Liver (tissue), 9 donors: Measurements from ENCODE around the gene TMEM53. TPM values are rescaled to one million over a fixed set of nuclear protein-coding genes. Genes with fewer than 3 reads are reported as not detected.

Experiments
- DNase-seq: peaks from one replicate; pipeline ENCODE4 v3.0.0-alpha.2; 2017; ENCODE audit warnings: low spot score
- H3K27ac ChIP-seq, 2 donors: one replicate each; pipeline ENCODE4 v1.7.0; 2013; ENCODE audit warnings: inconsistent platforms in 2 of 2, low read length in 2 of 2, control low read depth in 1 of 2, low read depth in 1 of 2, mild to moderate bottlenecking in 1 of 2
- H3K27me3 ChIP-seq, 4 donors: one replicate each; pipeline versions ENCODE4 v1.6.1 to v1.7.0; 2013; ENCODE audit warnings: low read length in 3 of 4, inconsistent platforms in 1 of 4, mild to moderate bottlenecking in 1 of 4, moderate library complexity in 1 of 4; ENCODE audit not compliant: control insufficient read depth in 4 of 4, insufficient read depth in 4 of 4
- H3K36me3 ChIP-seq, 4 donors: one replicate each; pipeline versions ENCODE4 v1.6.1 to v1.7.0; 2013; ENCODE audit warnings: low read length in 3 of 4, mild to moderate bottlenecking in 3 of 4, low read depth in 1 of 4, moderate library complexity in 1 of 4; ENCODE audit not compliant: control insufficient read depth in 4 of 4, insufficient read depth in 3 of 4
- H3K4me1 ChIP-seq, 4 donors: one replicate each; pipeline versions ENCODE4 v1.6.1 to v1.7.0; 2013; ENCODE audit warnings: low read length in 3 of 4, mild to moderate bottlenecking in 3 of 4, moderate library complexity in 1 of 4; ENCODE audit not compliant: control insufficient read depth in 4 of 4, insufficient read depth in 4 of 4
- H3K4me3 ChIP-seq, 3 donors: one replicate each; pipeline versions ENCODE4 v1.6.1 to v1.7.0; 2013; ENCODE audit warnings: low read length in 3 of 3, control low read depth in 1 of 3, low read depth in 1 of 3, mild to moderate bottlenecking in 1 of 3
- H3K9ac ChIP-seq, 2 donors: one replicate each; pipeline ENCODE4 v1.7.0; 2013; ENCODE audit warnings: low read length in 2 of 2, mild to moderate bottlenecking in 2 of 2, moderate library complexity in 2 of 2, control low read depth in 1 of 2, low read depth in 1 of 2
- H3K9me3 ChIP-seq, 4 donors: one replicate each; pipeline versions ENCODE4 v1.6.1 to v1.7.0; 2013; ENCODE audit warnings: low read length in 3 of 4; ENCODE audit not compliant: control insufficient read depth in 4 of 4
- EGR1 ChIP-seq, 2 donors: IDR thresholded peaks; 2 replicates each; pipeline ENCODE4 v1.6.1; 2016 to 2018; ENCODE audit warnings: antibody characterized with exemption in 2 of 2, low read depth in 2 of 2
- FOXA1 ChIP-seq: IDR thresholded peaks from 2 replicates; pipeline ENCODE4 v1.6.1; 2016; ENCODE audit warnings: antibody characterized with exemption
- FOXA2 ChIP-seq: IDR thresholded peaks from 2 replicates; pipeline ENCODE4 v1.6.1; 2016; ENCODE audit warnings: antibody characterized with exemption
- GABPA ChIP-seq, 2 donors: IDR thresholded peaks in 1 of 2; conservative IDR thresholded peaks in 1 of 2; 2 replicates each; pipeline ENCODE4 v1.6.1; 2016; ENCODE audit warnings: antibody characterized with exemption in 2 of 2, mild to moderate bottlenecking in 1 of 2, moderate library complexity in 1 of 2
- HNF4A ChIP-seq, 2 donors: conservative IDR thresholded peaks; 2 replicates each; pipeline ENCODE4 v1.6.1; 2016; ENCODE audit warnings: antibody characterized with exemption in 2 of 2, mild to moderate bottlenecking in 2 of 2
- JUND ChIP-seq, 2 donors: IDR thresholded peaks; 2 replicates each; pipeline ENCODE4 v1.6.1; 2016; ENCODE audit warnings: antibody characterized with exemption in 2 of 2
- NR2F2 ChIP-seq: IDR thresholded peaks from 2 replicates; pipeline ENCODE4 v1.6.1; 2016; ENCODE audit warnings: antibody characterized with exemption
- RAD21 ChIP-seq, 2 donors: IDR thresholded peaks; 2 replicates each; pipeline ENCODE4 v1.6.1; 2016; ENCODE audit warnings: antibody characterized with exemption in 2 of 2, mild to moderate bottlenecking in 2 of 2
- SP1 ChIP-seq: IDR thresholded peaks from 2 replicates; pipeline ENCODE4 v1.6.1; 2018; ENCODE audit warnings: antibody characterized with exemption, mild to moderate bottlenecking
- TAF1 ChIP-seq: conservative IDR thresholded peaks from 2 replicates; pipeline ENCODE4 v1.6.1; 2016; ENCODE audit warnings: antibody characterized with exemption, mild to moderate bottlenecking
- YY1 ChIP-seq: IDR thresholded peaks from 2 replicates; pipeline ENCODE4 v1.6.1; 2016; ENCODE audit warnings: antibody characterized with exemption, mild to moderate bottlenecking
- WGBS: extraction: QIAGEN DNeasy Blood & Tissue Kit; methylation state at CpG from one replicate; pipeline ENCODE4 v1.1.7; 2013; 5-methylcytosine and 5-hydroxymethylcytosine counted together
- polyA plus RNA-seq, 2 donors: library from polyadenylated mRNA; stranded (reverse) in 1 of 2; unstranded in 1 of 2; fragments of 200-250 nt in 1 of 2; fragments of >200 nt in 1 of 2; fragmentation: Nextera tagmentation in 1 of 2; extraction: Ambion mirVana in 1 of 2; gene quantifications; one replicate each; pipeline versions ENCODE4 v1.2.1 to v1.2.3, GENCODE V29; 2013 to 2015
- total RNA-seq, 2 donors: library from RNA; depleted of rRNA; stranded (reverse); fragments of >200 nt; gene quantifications; one replicate each; pipeline ENCODE4 v1.2.3, GENCODE V29; 2014
- TF ChIP-seq, protein P1 (sequence below): IDR thresholded peaks from 2 replicates; pipeline ENCODE4 v1.6.1; 2016; ENCODE audit warnings: antibody characterized with exemption
- TF ChIP-seq, protein P2 (sequence below): fragments of 150-350 bp; IDR thresholded peaks from 2 replicates; pipeline ENCODE4 v1.5.1; 2017; ENCODE audit warnings: improper control_type of control experiment, low read depth, low read length; ENCODE audit not compliant: missing input control
- TF ChIP-seq, protein P3 (sequence below): IDR thresholded peaks from 2 replicates; pipeline ENCODE4 v1.6.1; 2016; ENCODE audit warnings: antibody characterized with exemption, mild to moderate bottlenecking
- TF ChIP-seq, protein P4 (sequence below): IDR thresholded peaks from 2 replicates; pipeline ENCODE4 v1.6.1; 2016; ENCODE audit warnings: antibody characterized with exemption
- donor health status: healthy.
- donor health status: healthy.
- donor health status: healthy.
- donor health status: healthy.
- donor health status: healthy.

The TMEM53 gene
- total and polyA plus RNA-seq, 4 donors = 9.9 to 89.2 (median 29.4) TPM

DNA sequence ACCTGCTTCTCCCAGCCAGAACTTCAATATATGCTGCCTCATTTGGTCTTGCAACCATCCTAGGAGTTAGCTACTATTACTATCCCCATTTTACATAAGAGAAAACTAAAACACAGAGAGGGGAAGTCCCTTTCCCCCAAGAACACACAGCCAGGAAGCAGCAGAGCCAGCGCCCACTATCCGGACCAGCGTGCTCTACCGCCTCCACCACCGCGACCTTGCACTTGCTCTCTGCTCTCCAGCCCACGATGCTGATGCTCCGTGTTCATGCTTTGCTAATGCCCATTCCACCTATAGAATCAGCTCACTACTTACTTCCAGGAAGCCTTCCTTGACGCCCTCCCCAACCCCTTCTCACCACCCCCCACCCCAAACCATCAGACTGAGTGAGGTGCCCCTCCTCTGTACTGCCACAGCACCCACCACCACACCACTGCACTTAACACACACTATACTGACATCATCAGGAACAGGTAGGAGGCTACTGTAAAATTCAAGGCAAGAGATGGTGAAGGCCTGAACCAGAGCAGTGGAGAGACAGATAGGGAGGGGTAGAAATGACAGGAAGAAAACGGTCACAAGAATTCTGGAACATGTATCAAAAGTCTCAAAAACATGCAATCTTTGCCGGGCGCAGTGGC lies 9.4 kb downstream of the TMEM53 start:
- Histone ChIP-seq H3K9me3 (no peaks in the 10 kb centered on the region), H3K27me3 (no peaks in the 10 kb centered on the region), H3K4me3 (no peak overlapping the region), H3K36me3 (peaks cover 0 to 1% (median 0%) of the 10 kb centered on the region in 4 donors), H3K27ac (no peak overlapping the region), H3K4me1 (peaks cover 9 to 29% (median 15%) of the 10 kb centered on the region in 4 donors), H3K9ac (no peak overlapping the region)
- TF ChIP-seq HNF4A (conservative IDR thresholded peaks at IDR 0.05) = no peak
- TF ChIP-seq RAD21 (IDR thresholded peaks at IDR 0.05) = no peak
- TF ChIP-seq YY1 = no peak
- TF ChIP-seq SP1 = no peak
- TF ChIP-seq NR2F2 = no peak
- no peak for TF ChIP-seq EGR1 (IDR thresholded peaks at IDR 0.05; ENCODE audit: low read depth in 2 of 2)
- TF ChIP-seq, protein P1, sequence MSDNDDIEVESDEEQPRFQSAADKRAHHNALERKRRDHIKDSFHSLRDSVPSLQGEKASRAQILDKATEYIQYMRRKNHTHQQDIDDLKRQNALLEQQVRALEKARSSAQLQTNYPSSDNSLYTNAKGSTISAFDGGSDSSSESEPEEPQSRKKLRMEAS = no peak
- TF ChIP-seq FOXA2 = no peak
- no peak for TF ChIP-seq JUND (IDR thresholded peaks at IDR 0.05)
- no peak for DNase-seq
- 91% methylated on average over 12 of the region's 12 CpGs for WGBS

DNA sequence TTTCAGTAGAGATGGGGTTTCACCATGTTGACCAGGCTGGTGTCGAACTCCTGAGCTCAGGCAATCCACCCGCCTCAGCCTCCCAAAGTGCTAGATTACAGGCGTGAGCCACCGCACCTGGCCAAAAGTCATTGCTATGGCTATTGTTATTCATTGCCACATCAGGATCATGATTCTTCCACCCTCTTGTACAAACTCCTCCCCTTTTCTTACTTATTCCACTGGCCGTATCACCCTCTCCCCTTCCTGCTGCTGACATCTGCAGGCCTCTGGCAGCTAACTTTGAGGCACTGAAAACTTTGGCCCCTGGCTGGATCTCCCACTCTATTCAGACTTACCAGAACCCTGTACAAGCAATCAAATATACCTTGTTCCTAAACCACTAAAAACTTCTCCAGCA lies 10.9 kb downstream of the TMEM53 start:
- WGBS = 95% methylated on average over 5 of the region's 5 CpGs
- TF ChIP-seq GABPA (IDR thresholded peaks at IDR 0.05 in 1 of 2, conservative IDR thresholded peaks at IDR 0.05 in 1 of 2) = no peak
- no peak for TF ChIP-seq JUND (IDR thresholded peaks at IDR 0.05)
- no peak for TF ChIP-seq FOXA1
- TF ChIP-seq TAF1 = no peak
- TF ChIP-seq, protein P2, sequence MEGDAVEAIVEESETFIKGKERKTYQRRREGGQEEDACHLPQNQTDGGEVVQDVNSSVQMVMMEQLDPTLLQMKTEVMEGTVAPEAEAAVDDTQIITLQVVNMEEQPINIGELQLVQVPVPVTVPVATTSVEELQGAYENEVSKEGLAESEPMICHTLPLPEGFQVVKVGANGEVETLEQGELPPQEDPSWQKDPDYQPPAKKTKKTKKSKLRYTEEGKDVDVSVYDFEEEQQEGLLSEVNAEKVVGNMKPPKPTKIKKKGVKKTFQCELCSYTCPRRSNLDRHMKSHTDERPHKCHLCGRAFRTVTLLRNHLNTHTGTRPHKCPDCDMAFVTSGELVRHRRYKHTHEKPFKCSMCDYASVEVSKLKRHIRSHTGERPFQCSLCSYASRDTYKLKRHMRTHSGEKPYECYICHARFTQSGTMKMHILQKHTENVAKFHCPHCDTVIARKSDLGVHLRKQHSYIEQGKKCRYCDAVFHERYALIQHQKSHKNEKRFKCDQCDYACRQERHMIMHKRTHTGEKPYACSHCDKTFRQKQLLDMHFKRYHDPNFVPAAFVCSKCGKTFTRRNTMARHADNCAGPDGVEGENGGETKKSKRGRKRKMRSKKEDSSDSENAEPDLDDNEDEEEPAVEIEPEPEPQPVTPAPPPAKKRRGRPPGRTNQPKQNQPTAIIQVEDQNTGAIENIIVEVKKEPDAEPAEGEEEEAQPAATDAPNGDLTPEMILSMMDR = no peak
- TF ChIP-seq, protein P3, sequence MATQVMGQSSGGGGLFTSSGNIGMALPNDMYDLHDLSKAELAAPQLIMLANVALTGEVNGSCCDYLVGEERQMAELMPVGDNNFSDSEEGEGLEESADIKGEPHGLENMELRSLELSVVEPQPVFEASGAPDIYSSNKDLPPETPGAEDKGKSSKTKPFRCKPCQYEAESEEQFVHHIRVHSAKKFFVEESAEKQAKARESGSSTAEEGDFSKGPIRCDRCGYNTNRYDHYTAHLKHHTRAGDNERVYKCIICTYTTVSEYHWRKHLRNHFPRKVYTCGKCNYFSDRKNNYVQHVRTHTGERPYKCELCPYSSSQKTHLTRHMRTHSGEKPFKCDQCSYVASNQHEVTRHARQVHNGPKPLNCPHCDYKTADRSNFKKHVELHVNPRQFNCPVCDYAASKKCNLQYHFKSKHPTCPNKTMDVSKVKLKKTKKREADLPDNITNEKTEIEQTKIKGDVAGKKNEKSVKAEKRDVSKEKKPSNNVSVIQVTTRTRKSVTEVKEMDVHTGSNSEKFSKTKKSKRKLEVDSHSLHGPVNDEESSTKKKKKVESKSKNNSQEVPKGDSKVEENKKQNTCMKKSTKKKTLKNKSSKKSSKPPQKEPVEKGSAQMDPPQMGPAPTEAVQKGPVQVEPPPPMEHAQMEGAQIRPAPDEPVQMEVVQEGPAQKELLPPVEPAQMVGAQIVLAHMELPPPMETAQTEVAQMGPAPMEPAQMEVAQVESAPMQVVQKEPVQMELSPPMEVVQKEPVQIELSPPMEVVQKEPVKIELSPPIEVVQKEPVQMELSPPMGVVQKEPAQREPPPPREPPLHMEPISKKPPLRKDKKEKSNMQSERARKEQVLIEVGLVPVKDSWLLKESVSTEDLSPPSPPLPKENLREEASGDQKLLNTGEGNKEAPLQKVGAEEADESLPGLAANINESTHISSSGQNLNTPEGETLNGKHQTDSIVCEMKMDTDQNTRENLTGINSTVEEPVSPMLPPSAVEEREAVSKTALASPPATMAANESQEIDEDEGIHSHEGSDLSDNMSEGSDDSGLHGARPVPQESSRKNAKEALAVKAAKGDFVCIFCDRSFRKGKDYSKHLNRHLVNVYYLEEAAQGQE = no peak
- no peak for TF ChIP-seq EGR1 (IDR thresholded peaks at IDR 0.05; ENCODE audit: low read depth in 2 of 2)
- TF ChIP-seq, protein P1 = no peak
- TF ChIP-seq, protein P4, sequence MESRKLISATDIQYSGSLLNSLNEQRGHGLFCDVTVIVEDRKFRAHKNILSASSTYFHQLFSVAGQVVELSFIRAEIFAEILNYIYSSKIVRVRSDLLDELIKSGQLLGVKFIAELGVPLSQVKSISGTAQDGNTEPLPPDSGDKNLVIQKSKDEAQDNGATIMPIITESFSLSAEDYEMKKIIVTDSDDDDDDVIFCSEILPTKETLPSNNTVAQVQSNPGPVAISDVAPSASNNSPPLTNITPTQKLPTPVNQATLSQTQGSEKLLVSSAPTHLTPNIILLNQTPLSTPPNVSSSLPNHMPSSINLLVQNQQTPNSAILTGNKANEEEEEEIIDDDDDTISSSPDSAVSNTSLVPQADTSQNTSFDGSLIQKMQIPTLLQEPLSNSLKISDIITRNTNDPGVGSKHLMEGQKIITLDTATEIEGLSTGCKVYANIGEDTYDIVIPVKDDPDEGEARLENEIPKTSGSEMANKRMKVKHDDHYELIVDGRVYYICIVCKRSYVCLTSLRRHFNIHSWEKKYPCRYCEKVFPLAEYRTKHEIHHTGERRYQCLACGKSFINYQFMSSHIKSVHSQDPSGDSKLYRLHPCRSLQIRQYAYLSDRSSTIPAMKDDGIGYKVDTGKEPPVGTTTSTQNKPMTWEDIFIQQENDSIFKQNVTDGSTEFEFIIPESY = no peak
- TF ChIP-seq FOXA2 = no peak
- peaks cover 0 to 1% (median 0%) of the 10 kb centered on the region in 4 donors for H3K36me3 ChIP-seq
- H3K4me1 ChIP-seq = peaks cover 9 to 33% (median 17%) of the 10 kb centered on the region in 4 donors
- no peaks in the 10 kb centered on the region for H3K9me3 ChIP-seq
- H3K27ac ChIP-seq = no peak overlapping the region
- no peak overlapping the region for H3K4me3 ChIP-seq
- H3K27me3 ChIP-seq = no peaks in the 10 kb centered on the region
- no peak overlapping the region for H3K9ac ChIP-seq
- DNase-seq = no peak
